ENCODE data around the gene ZBED3. TPM values are rescaled to one million over a fixed set of nuclear protein-coding genes. Genes with fewer than 3 reads are reported as not detected.

ZBED3 gene
- total and polyA plus RNA-seq, 2 of the 8 experiments (the other 6 are each of a cell fraction or from before 2014, with no cell fraction given): 7.9 to 9.4 TPM

- POLR2A ChIA-PET (ENCODE audit: partially characterized antibody): interaction anchor here (0.9 to 5.4 kb wide), 16 partner anchors 9 to 406 kb away, joined by 3 to 76 read pairs (median 8); partner anchors contain the start of genes AGGF1, F2RL1 and WDR41
- peak overlapping the region; percentile 91 to 97 (median 92) for H3K9ac ChIP-seq (replicated peaks in 1 of 4; ENCODE audit: extremely low read depth in 1 of 4, low read depth in 3 of 4, low read length in 3 of 4)
Measured at GRCh38 chr5:77086368-77086688, 757 bp downstream of the ZBED3 start.

More at GRCh38 chr5:77086368-77086688, 757 bp downstream of the ZBED3 start:
- FAIRE-seq (no peak), DNase-seq (ENCODE audit: low read depth in 1 of 2, low spot score in 2 of 2) (no peak)
- H3K9me3 ChIP-seq (ENCODE audit: insufficient read depth in 2 of 2, low read depth in 1 of 2, low read length in 1 of 2): peaks cover 0 to 4% of the 10 kb centered on the region in 2 experiments; a peak in 2 of 4 replicates
- no peak overlapping the region for H2BK20ac ChIP-seq (ENCODE audit: low read length)
- peak overlapping the region; percentile 83 for H4K5ac ChIP-seq (ENCODE audit: insufficient read length, low read depth, low read length)
- WGBS, 2 experiments (ENCODE audit: extremely low coverage in 1 of 2, insufficient coverage in 1 of 2, insufficient read length in 1 of 2, insufficient replicate concordance in 2 of 2, low coverage in 1 of 2, low lambda C conversion rate in 2 of 2, missing lambda C conversion rate in 1 of 2): 4% methylated on average over 6 of the region's 6 CpGs; no CpG with 5 or more reads in 1 of the 2 experiments
- peaks cover 0 to 7% of the 10 kb centered on the region in 2 experiments; a peak in 1 of 4 replicates for H3K79me2 ChIP-seq (ENCODE audit: control insufficient read depth in 1 of 2, insufficient read depth in 2 of 2, low read length in 2 of 2)
- H3K14ac ChIP-seq (ENCODE audit: insufficient read length): no peak overlapping the region
- no peak overlapping the region for H4K91ac ChIP-seq (replicated peaks; ENCODE audit: insufficient read length, low read length)
- no peak overlapping the region for H2BK15ac ChIP-seq (ENCODE audit: low read length)
- peak overlapping the region; percentile 58 to 87 (median 74); a peak in 6 of 8 replicates for H3K4me3 ChIP-seq (ENCODE audit: extremely low read depth in 1 of 4, insufficient read depth in 2 of 4, low read depth in 3 of 4, low read length in 4 of 4)
- H3K18ac ChIP-seq (ENCODE audit: extremely low read depth, low read length): no peak overlapping the region
- peaks cover 7% of the 10 kb centered on the region for H3K23me2 ChIP-seq (ENCODE audit: low read depth, low read length)
- CTCF ChIA-PET (ENCODE audit: partially characterized antibody): interaction anchor here (0.6 to 1.9 kb wide), 6 partner anchors 9 to 464 kb away, joined by 3 to 15 read pairs (median 4); no protein-coding TSS in a partner anchor
- no peaks in the 10 kb centered on the region for H3K27me3 ChIP-seq (replicated peaks in 1 of 4; ENCODE audit: control insufficient read depth in 3 of 4, extremely low read depth in 1 of 4, insufficient read depth in 3 of 4, low read length in 3 of 4)
- H4K8ac ChIP-seq (ENCODE audit: extremely low read depth, insufficient read depth, low read length): peak overlapping the region; percentile 98; the same call in 1 of the 2 replicates
- peaks cover 0 to 7% (median 0%) of the 10 kb centered on the region in 4 experiments; a peak in 3 of 8 replicates for H3K36me3 ChIP-seq (ENCODE audit: control insufficient read depth in 2 of 4, insufficient read depth in 4 of 4, low read length in 3 of 4)
- no peak overlapping the region; the same call in 1 of the 2 replicates for H2BK5ac ChIP-seq (ENCODE audit: low read depth, low read length)
- peak overlapping the region; percentile 78 to 85 for H3K4me2 ChIP-seq (ENCODE audit: insufficient read depth in 1 of 2, low read depth in 2 of 2, low read length in 2 of 2)
- peak overlapping the region; percentile 86; the same call in 1 of the 2 replicates for H2AFZ ChIP-seq (ENCODE audit: low read length)
- H2BK12ac ChIP-seq (ENCODE audit: low read depth, low read length): peak overlapping the region; percentile 90; the same call in 1 of the 2 replicates
- H3K23ac ChIP-seq (ENCODE audit: insufficient read length): no peak overlapping the region
- H2BK120ac ChIP-seq (replicated peaks; ENCODE audit: low read depth, low read length): no peak overlapping the region
- peaks cover 6 to 10% (median 8%) of the 10 kb centered on the region in 4 experiments; a peak in 6 of 7 replicates for H3K4me1 ChIP-seq (replicated peaks in 1 of 4; ENCODE audit: control insufficient read depth in 3 of 4, insufficient read depth in 4 of 4, low read length in 3 of 4)
- peak overlapping the region; percentile 96 for H3K56ac ChIP-seq (replicated peaks; ENCODE audit: insufficient read length, low read depth, low read length)
- no peak overlapping the region for H3K4ac ChIP-seq (replicated peaks; ENCODE audit: insufficient read length, low read depth, low read length)
- TF ChIP-seq, protein P1, sequence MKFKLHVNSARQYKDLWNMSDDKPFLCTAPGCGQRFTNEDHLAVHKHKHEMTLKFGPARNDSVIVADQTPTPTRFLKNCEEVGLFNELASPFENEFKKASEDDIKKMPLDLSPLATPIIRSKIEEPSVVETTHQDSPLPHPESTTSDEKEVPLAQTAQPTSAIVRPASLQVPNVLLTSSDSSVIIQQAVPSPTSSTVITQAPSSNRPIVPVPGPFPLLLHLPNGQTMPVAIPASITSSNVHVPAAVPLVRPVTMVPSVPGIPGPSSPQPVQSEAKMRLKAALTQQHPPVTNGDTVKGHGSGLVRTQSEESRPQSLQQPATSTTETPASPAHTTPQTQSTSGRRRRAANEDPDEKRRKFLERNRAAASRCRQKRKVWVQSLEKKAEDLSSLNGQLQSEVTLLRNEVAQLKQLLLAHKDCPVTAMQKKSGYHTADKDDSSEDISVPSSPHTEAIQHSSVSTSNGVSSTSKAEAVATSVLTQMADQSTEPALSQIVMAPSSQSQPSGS (IDR thresholded peaks at IDR 0.05; ENCODE audit: low read length): 0 out of 2 replicates have a peak, but pooled peaks have one; percentile 1
- no peak for TF ChIP-seq SUZ12 (IDR thresholded peaks at IDR 0.05; ENCODE audit: low read length)
- TF ChIP-seq EP300 (IDR thresholded peaks at IDR 0.05; ENCODE audit: borderline replicate concordance in 1 of 2, low read depth in 2 of 2, low read length in 2 of 2): no peak
- TF ChIP-seq SP1 (IDR thresholded peaks at IDR 0.05; ENCODE audit: low read depth, low read length): 0 out of 2 replicates have a peak, but pooled peaks have one; percentile 17
- TF ChIP-seq KDM4A (IDR thresholded peaks at IDR 0.05; ENCODE audit: low read depth, low read length, severe bottlenecking): no peak
- TF ChIP-seq TCF12 (IDR thresholded peaks at IDR 0.05; ENCODE audit: low read depth, low read length): 0 out of 2 replicates have a peak, but pooled peaks have one; percentile 22
- no peak for TF ChIP-seq BCL11A (IDR thresholded peaks at IDR 0.05; ENCODE audit: low read depth in 2 of 2, low read length in 2 of 2)
- H3K27ac ChIP-seq (ENCODE audit: low read depth, low read length): peak overlapping the region; percentile 94
- no peaks in the 10 kb centered on the region for H4K20me1 ChIP-seq (replicated peaks in 1 of 2; ENCODE audit: control insufficient read depth in 1 of 2, insufficient read depth in 2 of 2, low read length in 2 of 2)
- H2AK5ac ChIP-seq (ENCODE audit: low read depth, low read length): no peak overlapping the region
- no peaks in the 10 kb centered on the region for H3K79me1 ChIP-seq (ENCODE audit: low read depth, low read length)
